Activated CD8-positive, alpha-beta T cell treated with anti-CD3 and anti-CD28 coated beads for 36 hours (primary cell): ENCODE data around the gene NBPF4. TPM values are rescaled to one million over a fixed set of nuclear protein-coding genes. Genes with fewer than 3 reads are reported as not detected.
"Not testable (repeated sequence)": the region's sequence is repeated elsewhere in the genome, so short reads cannot be mapped to it uniquely, and the experiment has no call there.

Experiments used
- ATAC-seq: fragments of 200-7000 bp; cut with Tn5 transposase; one replicate; pipeline ENCODE4 v1.10.0; 2021; ENCODE audit warnings: mild to moderate bottlenecking, moderate library complexity
- CTCF ChIA-PET: fragments of 350-600 bp; sonication (Branson Sonifier 250); formaldehyde crosslinking; loops from one replicate; lab custom pipeline; 2021; ENCODE audit warnings: antibody characterized with exemption; lab: Charles Lee
- POLR2A ChIA-PET: fragments of 350-600 bp; sonication (Branson Sonifier 250); formaldehyde crosslinking; loops from one replicate; lab custom pipeline; 2021; ENCODE audit warnings: antibody characterized with exemption; lab: Charles Lee
- DNase-seq: peaks from one replicate; pipeline ENCODE4 v3.0.0-alpha.2; 2020
- H3K27ac Mint-ChIP-seq: one replicate; pipeline ENCODE4 v1.8.0; 2021; ENCODE audit warnings: mild to moderate bottlenecking, mixed read lengths
- H3K27me3 Mint-ChIP-seq: one replicate; pipeline ENCODE4 v1.8.0; 2021; ENCODE audit warnings: mixed read lengths
- H3K36me3 Mint-ChIP-seq: one replicate; pipeline ENCODE4 v1.8.0; 2021; ENCODE audit warnings: low read depth, mixed read lengths
- H3K4me1 Mint-ChIP-seq: one replicate; pipeline ENCODE4 v1.8.0; 2021; ENCODE audit warnings: low read depth, mixed read lengths
- H3K4me3 Mint-ChIP-seq: one replicate; pipeline ENCODE4 v1.8.0; 2021; ENCODE audit warnings: mild to moderate bottlenecking, moderate library complexity, mixed read lengths
- H3K9me3 Mint-ChIP-seq: one replicate; pipeline ENCODE4 v1.8.0; 2021; ENCODE audit warnings: mixed read lengths
- intact Hi-C: fragments of 100-400 bp; cut with micrococcal nuclease; formaldehyde crosslinking; loops from one replicate; pipeline ENCODE4 v1.10.0; 2022
- total RNA-seq, 2 experiments: library from RNA; stranded (reverse); gene quantifications; one replicate each; pipeline ENCODE4 v1.2.3, GENCODE V29; 2021

Gene NBPF4, protein sequence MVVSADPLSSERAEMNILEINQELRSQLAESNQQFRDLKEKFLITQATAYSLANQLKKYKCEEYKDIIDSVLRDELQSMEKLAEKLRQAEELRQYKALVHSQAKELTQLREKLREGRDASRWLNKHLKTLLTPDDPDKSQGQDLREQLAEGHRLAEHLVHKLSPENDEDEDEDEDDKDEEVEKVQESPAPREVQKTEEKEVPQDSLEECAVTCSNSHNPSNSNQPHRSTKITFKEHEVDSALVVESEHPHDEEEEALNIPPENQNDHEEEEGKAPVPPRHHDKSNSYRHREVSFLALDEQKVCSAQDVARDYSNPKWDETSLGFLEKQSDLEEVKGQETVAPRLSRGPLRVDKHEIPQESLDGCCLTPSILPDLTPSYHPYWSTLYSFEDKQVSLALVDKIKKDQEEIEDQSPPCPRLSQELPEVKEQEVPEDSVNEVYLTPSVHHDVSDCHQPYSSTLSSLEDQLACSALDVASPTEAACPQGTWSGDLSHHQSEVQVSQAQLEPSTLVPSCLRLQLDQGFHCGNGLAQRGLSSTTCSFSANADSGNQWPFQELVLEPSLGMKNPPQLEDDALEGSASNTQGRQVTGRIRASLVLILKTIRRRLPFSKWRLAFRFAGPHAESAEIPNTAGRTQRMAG
- not detected for total RNA-seq

DNA sequence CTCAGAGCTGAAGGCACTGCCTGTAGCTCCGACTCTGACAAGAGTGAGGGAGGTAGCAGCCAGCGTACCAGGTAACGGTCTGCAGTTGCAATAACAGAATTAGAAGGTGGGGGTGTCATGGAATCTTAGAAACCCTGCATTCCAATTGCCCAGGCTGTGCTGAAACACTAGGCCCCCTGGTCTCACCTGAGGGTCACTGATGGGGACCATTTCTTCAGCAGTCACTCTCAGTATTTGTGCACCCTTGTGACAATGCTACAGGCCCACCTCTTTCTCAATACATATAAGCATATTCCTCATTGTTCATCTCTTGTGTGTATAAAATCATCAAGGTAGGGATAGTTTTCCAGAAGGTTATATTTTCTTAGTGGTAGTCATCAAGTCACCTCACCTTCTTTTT, at the start of gene NBPF4:
Gene NBPF4, minus strand, starts transcription at position 101 of the 400 bp plus-strand sequence. CDS start 315 bp downstream, outside the sequence.
- CTCF ChIA-PET, POLR2A ChIA-PET, H3K36me3 Mint-ChIP-seq, H3K9me3 Mint-ChIP-seq, intact Hi-C loops, DNase-seq, H3K27me3 Mint-ChIP-seq, H3K4me3 Mint-ChIP-seq, H3K27ac Mint-ChIP-seq, ATAC-seq, H3K4me1 Mint-ChIP-seq: not testable (repeated sequence)

DNA sequence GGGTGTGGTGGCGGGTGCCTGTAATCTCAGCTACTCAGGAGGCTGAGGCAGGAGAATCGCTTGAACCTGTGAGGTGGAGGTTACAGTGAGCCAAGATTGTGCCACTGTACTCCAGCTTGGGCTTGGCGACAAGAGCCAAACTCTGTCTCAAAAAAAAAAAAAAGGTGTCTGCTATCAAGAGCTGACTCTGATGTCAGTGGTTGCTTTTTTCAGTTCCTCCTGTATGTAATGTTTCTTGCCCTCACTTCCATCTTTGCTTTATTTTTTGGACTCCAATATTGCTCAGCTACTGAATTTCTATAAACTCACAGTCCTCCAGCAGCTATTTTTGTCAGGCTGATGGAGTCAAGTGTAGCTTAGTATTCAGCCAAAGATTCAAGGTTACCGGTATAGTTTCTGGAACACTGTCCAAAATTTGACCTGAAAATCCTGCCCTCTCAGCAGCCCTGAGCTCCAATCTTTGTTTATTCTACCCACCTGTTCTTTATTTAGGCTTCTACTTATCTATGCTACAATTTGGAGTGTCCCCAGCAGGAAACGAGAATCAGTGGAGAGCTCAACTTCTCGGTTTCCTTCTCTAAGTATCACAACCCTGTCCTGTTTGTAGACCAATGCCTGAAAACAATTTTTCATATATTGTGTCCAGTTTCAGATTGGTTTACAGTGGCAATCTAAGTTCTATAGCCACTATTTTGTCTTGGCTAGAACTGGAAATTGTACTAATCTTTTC, 38.8 kb upstream of the NBPF4 start:
- H3K9me3 Mint-ChIP-seq, ATAC-seq, H3K27ac Mint-ChIP-seq, H3K36me3 Mint-ChIP-seq, H3K4me3 Mint-ChIP-seq, H3K4me1 Mint-ChIP-seq, DNase-seq, H3K27me3 Mint-ChIP-seq, intact Hi-C loops, POLR2A ChIA-PET, CTCF ChIA-PET: not testable (repeated sequence)

DNA sequence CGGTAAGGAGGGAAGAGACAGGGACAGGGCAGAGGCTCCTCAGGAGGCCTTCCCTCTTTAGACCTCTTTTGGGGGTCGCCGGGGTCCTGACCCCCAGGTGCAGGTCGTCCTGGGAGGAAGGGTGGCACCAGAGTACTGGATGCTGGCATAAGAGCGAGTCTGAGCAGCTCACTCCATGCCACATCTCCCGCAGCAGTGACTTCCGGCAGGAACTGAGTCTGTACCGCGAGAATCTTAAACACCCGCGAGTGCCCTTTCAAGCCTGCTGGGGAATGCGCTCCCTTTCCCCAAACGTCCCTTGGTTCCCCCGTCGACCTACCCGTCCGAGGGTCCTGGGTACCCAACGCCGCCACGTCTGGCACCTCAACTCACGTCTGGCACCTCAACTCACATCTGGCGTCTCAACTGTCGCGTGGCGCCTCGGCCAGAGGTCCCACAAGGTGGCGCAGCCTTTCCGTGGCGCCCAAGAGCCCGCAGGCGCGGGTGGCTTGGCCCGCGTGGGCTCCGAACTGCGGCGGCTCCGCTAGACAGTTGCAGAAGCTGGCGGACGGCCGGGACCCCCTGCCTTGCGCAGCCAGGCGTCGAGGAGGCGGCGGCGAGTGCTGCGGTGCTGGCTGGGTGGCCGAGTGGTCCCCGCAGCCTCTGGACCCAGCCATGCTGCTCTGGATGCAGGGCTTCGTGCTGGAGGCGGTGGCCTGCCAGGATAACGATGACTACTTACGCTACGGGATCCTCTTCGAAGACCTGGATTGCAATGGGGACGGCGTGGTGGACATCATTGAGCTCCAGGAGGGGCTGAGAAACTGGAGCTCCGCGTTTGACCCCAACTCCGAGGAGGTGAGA, 28.8 kb upstream of the NBPF4 start:
- ATAC-seq = peak; percentile 88
- H3K27ac Mint-ChIP-seq, CTCF ChIA-PET, intact Hi-C loops, H3K4me1 Mint-ChIP-seq, POLR2A ChIA-PET, H3K36me3 Mint-ChIP-seq, DNase-seq, H3K4me3 Mint-ChIP-seq, H3K9me3 Mint-ChIP-seq, H3K27me3 Mint-ChIP-seq: not testable (repeated sequence)

DNA sequence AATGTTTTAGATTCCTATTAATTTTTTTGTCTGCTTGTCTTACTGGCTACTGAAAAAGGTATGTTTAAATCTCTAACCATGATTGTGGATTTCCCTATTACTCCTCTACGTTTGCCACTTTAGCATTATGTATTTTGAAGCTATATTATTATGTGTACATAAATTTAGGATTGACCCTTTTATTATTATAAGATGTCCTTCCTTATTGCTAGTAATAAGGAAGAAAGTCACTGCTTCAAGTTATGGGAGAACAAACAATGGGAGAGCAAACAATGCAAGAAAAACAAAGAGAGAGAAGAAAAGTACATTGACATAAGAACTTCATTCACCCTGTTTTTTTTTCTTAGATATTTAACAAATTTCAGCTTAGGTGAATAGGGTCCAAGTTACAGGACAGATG, 23.2 kb upstream of the NBPF4 start:
- H3K27ac Mint-ChIP-seq, H3K9me3 Mint-ChIP-seq, intact Hi-C loops, POLR2A ChIA-PET, ATAC-seq, H3K27me3 Mint-ChIP-seq, DNase-seq, H3K4me1 Mint-ChIP-seq, H3K4me3 Mint-ChIP-seq, H3K36me3 Mint-ChIP-seq, CTCF ChIA-PET: not testable (repeated sequence)

DNA sequence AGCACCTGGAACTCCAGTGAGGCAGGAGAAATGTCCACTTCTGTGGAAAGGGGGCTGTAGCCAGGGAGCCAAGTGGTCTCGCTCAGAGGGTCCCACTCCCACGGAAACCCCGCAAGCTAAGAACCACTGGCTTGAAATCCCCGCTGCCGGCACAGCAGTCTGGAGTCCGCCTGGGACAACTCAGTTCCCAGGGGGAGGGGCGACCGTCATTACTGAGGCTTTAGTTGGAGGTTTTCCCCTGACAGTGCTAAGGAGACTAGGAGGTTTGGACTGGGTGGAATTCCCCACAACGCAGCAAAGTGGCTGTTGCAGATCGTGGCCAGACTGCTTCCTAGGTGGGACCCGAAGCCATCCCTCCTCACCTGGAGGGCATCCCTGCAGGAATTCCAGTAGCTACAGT, 18.1 kb upstream of the NBPF4 start:
- H3K4me3 Mint-ChIP-seq, intact Hi-C loops, POLR2A ChIA-PET, H3K27ac Mint-ChIP-seq, H3K9me3 Mint-ChIP-seq, ATAC-seq, CTCF ChIA-PET, H3K36me3 Mint-ChIP-seq, DNase-seq, H3K4me1 Mint-ChIP-seq, H3K27me3 Mint-ChIP-seq: not testable (repeated sequence)

DNA sequence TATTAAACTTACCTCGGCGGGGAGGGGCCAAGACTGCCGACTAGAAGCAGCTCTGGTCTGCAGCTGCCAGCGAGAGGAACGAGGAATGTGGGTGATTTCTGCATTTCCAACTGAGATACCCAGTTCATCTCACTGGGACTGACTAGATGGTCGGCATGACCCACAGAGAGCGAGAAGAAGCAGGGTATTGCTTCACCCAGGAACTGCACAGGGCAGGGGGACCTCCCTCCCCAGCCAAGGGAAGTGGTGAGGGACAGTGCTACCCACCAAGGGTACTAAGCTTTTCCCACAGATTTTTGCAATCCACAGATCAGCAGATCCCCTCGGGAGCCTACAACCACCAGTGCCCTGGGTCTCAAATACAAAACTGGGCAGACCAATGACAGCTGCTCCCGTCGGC, 17.6 kb upstream of the NBPF4 start:
- H3K9me3 Mint-ChIP-seq, H3K36me3 Mint-ChIP-seq, POLR2A ChIA-PET, H3K27me3 Mint-ChIP-seq, H3K27ac Mint-ChIP-seq, CTCF ChIA-PET, DNase-seq, H3K4me3 Mint-ChIP-seq, H3K4me1 Mint-ChIP-seq, ATAC-seq, intact Hi-C loops: not testable (repeated sequence)

DNA sequence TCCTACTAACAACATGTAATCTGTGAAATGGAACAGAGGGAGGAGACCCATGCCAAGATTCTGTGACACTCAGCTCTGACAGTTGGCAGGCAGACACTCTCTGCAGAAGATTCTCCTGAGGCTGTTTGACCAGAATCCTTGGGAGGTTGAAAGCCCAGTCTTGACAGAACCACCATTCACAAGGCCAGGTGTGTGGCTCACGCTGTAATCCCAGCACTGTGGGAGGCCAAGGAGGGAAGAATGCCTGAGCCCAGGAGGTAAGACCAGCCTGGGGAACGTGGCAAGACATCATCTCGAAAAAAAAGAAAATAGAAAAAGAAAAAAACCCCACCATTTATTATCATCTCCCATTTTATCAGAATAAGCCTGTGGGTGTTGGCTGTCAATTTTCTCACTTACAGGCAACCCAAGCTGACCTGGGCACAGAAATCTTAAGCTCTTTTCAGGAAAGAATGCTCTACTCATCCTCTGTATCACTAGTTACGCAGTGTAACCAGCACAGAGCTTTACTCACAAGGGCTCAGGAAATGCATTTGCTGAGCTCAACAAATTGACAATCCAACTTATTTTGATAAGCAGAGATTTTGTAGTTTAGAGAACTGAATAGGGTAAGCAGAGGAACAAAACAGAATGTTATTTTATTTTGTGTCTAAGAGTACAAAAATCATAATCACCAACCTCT, 16.8 kb upstream of the NBPF4 start:
- H3K36me3 Mint-ChIP-seq, DNase-seq: not testable (repeated sequence)

DNA sequence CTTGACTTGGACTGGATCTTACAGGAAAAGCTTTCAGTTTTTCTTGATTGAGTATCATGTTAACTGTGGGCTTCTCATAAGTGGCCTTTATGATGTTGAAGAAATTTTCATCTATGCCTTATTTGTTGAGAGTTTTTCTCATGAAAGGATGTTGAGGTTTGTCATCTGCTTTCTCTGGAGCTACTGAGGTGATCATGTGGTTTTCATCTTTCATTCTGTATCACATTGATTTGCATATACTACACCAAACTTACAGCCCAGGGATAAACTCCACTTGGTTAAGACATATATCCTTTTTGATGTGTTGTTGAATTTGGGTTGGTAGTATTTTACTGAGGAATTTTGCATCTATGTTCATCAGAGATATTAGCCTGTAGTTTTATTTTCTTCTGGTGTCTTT, 11.6 kb upstream of the NBPF4 start:
- H3K4me3 Mint-ChIP-seq, H3K9me3 Mint-ChIP-seq, H3K4me1 Mint-ChIP-seq, H3K27me3 Mint-ChIP-seq, DNase-seq, POLR2A ChIA-PET, CTCF ChIA-PET, H3K27ac Mint-ChIP-seq, H3K36me3 Mint-ChIP-seq, intact Hi-C loops: not testable (repeated sequence)
- ATAC-seq = peak; percentile 84

More for the DNA sequence above, 16.8 kb upstream of the NBPF4 start:
- H3K4me1 Mint-ChIP-seq, POLR2A ChIA-PET, intact Hi-C loops, H3K27me3 Mint-ChIP-seq, ATAC-seq, H3K27ac Mint-ChIP-seq, H3K4me3 Mint-ChIP-seq, CTCF ChIA-PET, H3K9me3 Mint-ChIP-seq: not testable (repeated sequence)

DNA sequence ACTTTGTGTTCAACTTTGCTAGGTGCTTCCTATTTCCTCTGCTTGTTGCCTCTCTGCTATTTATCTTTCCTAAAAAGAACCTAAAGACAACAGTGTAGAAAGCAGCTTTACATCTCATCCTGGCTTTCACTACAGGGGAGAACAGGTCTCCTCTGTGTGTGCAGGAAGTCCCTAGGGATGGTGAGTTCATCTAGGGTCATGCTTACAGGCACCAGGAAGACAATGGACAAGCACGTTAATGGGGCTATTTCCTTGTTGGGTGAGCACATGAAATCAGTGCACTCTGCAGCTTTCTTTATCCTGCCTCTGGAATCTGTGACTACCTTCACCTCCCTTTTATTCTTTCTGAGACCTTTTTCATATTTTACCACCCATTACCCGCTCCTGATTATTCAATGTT, 4.5 kb downstream of the NBPF4 start:
- H3K36me3 Mint-ChIP-seq, POLR2A ChIA-PET, ATAC-seq, H3K4me3 Mint-ChIP-seq, CTCF ChIA-PET, H3K9me3 Mint-ChIP-seq, H3K27me3 Mint-ChIP-seq, DNase-seq, intact Hi-C loops, H3K4me1 Mint-ChIP-seq, H3K27ac Mint-ChIP-seq: not testable (repeated sequence)

DNA sequence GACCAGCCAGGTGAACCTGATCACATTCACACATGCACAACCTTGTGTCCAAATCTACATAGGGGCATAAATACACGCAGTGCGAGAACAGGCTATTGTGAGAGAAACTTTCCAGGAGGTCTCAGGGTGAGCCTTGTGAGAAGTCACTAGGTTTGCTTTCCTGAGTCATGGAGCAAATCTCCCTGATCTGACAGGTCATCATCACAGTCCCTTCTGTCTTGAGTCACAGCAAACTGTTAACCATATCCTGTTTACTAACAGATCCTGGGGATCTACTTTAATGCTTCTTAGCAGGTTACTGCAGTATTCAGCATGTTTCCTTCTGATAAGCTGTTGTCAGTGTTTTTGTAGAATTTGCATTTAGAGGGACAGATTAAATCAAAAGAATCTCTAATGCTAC, 8.6 kb downstream of the NBPF4 start:
- H3K4me1 Mint-ChIP-seq, H3K9me3 Mint-ChIP-seq, DNase-seq, intact Hi-C loops, CTCF ChIA-PET, H3K4me3 Mint-ChIP-seq, H3K27me3 Mint-ChIP-seq, H3K27ac Mint-ChIP-seq, POLR2A ChIA-PET, H3K36me3 Mint-ChIP-seq: not testable (repeated sequence)
- ATAC-seq = peak; percentile 93

DNA sequence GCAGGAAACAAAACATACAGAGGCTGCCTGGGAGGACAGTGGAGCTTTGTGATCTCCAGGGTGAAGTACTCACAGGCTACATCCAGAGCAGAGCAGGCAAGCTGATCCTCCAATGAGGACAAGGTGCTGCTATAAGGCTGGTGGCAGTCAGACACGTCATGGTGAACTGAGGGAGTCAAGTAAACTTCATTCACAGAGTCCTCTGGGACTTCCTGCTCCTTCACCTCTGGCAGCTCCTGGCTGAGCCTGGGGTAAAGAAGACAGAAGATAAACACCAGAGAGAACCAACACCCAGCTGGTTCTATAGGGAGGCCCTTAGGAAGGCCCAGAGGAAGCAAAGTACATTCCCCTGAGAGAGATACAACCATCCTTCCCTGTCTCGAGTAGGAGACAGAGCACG, 11.7 kb downstream of the NBPF4 start:
- ATAC-seq, H3K9me3 Mint-ChIP-seq, H3K4me3 Mint-ChIP-seq, H3K27ac Mint-ChIP-seq, DNase-seq, H3K27me3 Mint-ChIP-seq, CTCF ChIA-PET, H3K36me3 Mint-ChIP-seq, H3K4me1 Mint-ChIP-seq, POLR2A ChIA-PET, intact Hi-C loops: not testable (repeated sequence)
